Hindlimb muscle (tissue), 1 donor: ENCODE results near the gene CPLANE1. TPM values are rescaled to one million over a fixed set of nuclear protein-coding genes. Genes with fewer than 3 reads are reported as not detected.
"Not testable (repeated sequence)": the region's sequence is repeated elsewhere in the genome, so short reads cannot be mapped to it uniquely, and the experiment has no call there.

Source experiments
- DNase-seq: peaks from one replicate; pipeline ENCODE4 v3.0.0-alpha.2; 2013
- polyA plus RNA-seq: library from polyadenylated mRNA; unstranded; fragments of 120-200 nt; gene quantifications from one replicate; pipeline ENCODE4 v1.2.1, GENCODE V29; 2013; ENCODE audit not compliant: insufficient read length

Gene CPLANE1
- polyA plus RNA-seq, 1 donor: 17.8 TPM

GRCh38 chr5:37208883-37209797 lies 40.0 kb downstream of the CPLANE1 start:
- DNase-seq: peak; percentile 23

- DNase-seq: no peak
These were observed 41.4 kb downstream of the CPLANE1 start for GRCh38 chr5:37207802-37208201.

- no peak for DNase-seq
These were observed 42.4 kb downstream of the CPLANE1 start for GRCh38 chr5:37206736-37207135.

- no peak for DNase-seq
These were observed 50.3 kb downstream of the CPLANE1 start for GRCh38 chr5:37198842-37199241.

GRCh38 chr5:37198061-37198460 lies 51.1 kb downstream of the CPLANE1 start:
- no peak for DNase-seq

GRCh38 chr5:37197340-37198050 lies 51.7 kb downstream of the CPLANE1 start:
- no peak for DNase-seq

- no peak for DNase-seq
These were observed 58.6 kb downstream of the CPLANE1 start for GRCh38 chr5:37190592-37190991.

- DNase-seq: no peak
These were observed 59.8 kb downstream of the CPLANE1 start for GRCh38 chr5:37189355-37189754.

- DNase-seq: no peak
These were observed 61.7 kb downstream of the CPLANE1 start for GRCh38 chr5:37187465-37187977.

GRCh38 chr5:37184748-37185364 lies 64.3 kb downstream of the CPLANE1 start:
- DNase-seq: no peak

- DNase-seq: no peak
These were observed 66.5 kb downstream of the CPLANE1 start for GRCh38 chr5:37182667-37183066.

GRCh38 chr5:37174928-37175327 lies 74.2 kb downstream of the CPLANE1 start:
- DNase-seq: no peak

- no peak for DNase-seq
These were observed 76.2 kb downstream of the CPLANE1 start for GRCh38 chr5:37172957-37173356.

- DNase-seq: no peak
These were observed 78.3 kb downstream of the CPLANE1 start for GRCh38 chr5:37170856-37171255.

GRCh38 chr5:37166197-37166596 lies 83.0 kb downstream of the CPLANE1 start:
- DNase-seq: no peak

- DNase-seq: no peak
These were observed 83.4 kb downstream of the CPLANE1 start for GRCh38 chr5:37165761-37166160.

GRCh38 chr5:37153661-37154060 lies 95.5 kb downstream of the CPLANE1 start:
- DNase-seq: no peak

- no peak for DNase-seq
These were observed 102.3 kb downstream of the CPLANE1 start for GRCh38 chr5:37146896-37147295.

GRCh38 chr5:37136694-37137093 lies 112.5 kb downstream of the CPLANE1 start:
- no peak for DNase-seq

- not testable (repeated sequence) for DNase-seq
These were observed 113.9 kb downstream of the CPLANE1 start for GRCh38 chr5:37135312-37135711.

- no peak for DNase-seq
These were observed 115.2 kb downstream of the CPLANE1 start for GRCh38 chr5:37133939-37134338.

- no peak for DNase-seq
These were observed 116.5 kb downstream of the CPLANE1 start for GRCh38 chr5:37132646-37133045.

GRCh38 chr5:37121465-37121864 lies 127.7 kb downstream of the CPLANE1 start:
- no peak for DNase-seq
